K562 (cell line): Measurements from ENCODE around the gene CCDC15. TPM values are rescaled to one million over a fixed set of nuclear protein-coding genes. Genes with fewer than 3 reads are reported as not detected.

Experiments
- BCL6 ChIP-seq: fragments of 250-450 bp; sonication (Bioruptor Pico); IDR thresholded peaks from 2 replicates; pipeline ENCODE4 v1.4.0; 2020
- CBX1 ChIP-seq: sonication (generic); IDR thresholded peaks from 2 replicates; pipeline ENCODE4 v1.6.1; 2016; ENCODE audit warnings: antibody characterized with exemption, low read depth, mild to moderate bottlenecking
- CEBPZ ChIP-seq: fragments of 150-350 bp; IDR thresholded peaks from 2 replicates; pipeline ENCODE4 v1.6.1; 2014; ENCODE audit warnings: low read depth, mild to moderate bottlenecking, low read length, borderline replicate concordance
- FOSL1 ChIP-seq: fragments of 200-800 bp; sonication (Bioruptor generic); conservative IDR thresholded peaks from 2 replicates; pipeline ENCODE4 v1.6.1; 2016; ENCODE audit warnings: missing genetic modification characterization, missing compliant biosample characterization
- FOXJ2 ChIP-seq: fragments of 200-800 bp; sonication (Bioruptor generic); IDR thresholded peaks from 2 replicates; pipeline ENCODE4 v1.6.1; 2016; ENCODE audit warnings: missing genetic modification characterization, missing compliant biosample characterization
- KDM1A ChIP-seq, 2 experiments: fragments of 450-650 bp; IDR thresholded peaks; 2 replicates each; pipeline ENCODE4 v1.6.1; 2016; ENCODE audit warnings: mild to moderate bottlenecking in 2 of 2
- NKRF ChIP-seq: fragments of 450-650 bp; IDR thresholded peaks from 2 replicates; pipeline ENCODE4 v1.6.1; 2016; ENCODE audit warnings: borderline replicate concordance
- TAF9B ChIP-seq: fragments of 450-650 bp; IDR thresholded peaks from 2 replicates; pipeline ENCODE4 v1.6.1; 2018; ENCODE audit warnings: mild to moderate bottlenecking; ENCODE audit not compliant: partially characterized antibody
- THRA ChIP-seq: fragments of 450-650 bp; IDR thresholded peaks from 2 replicates; pipeline ENCODE4 v1.6.1; 2017; ENCODE audit warnings: mild to moderate bottlenecking, moderate library complexity
- TRIM28 ChIP-seq: fragments of 450-650 bp; IDR thresholded peaks from 2 replicates; pipeline ENCODE4 v1.6.1; 2017
- USF2 ChIP-seq: sonication (generic); formaldehyde crosslinking; IDR thresholded peaks from 2 replicates; pipeline ENCODE4 v1.5.0; 2020; ENCODE audit warnings: missing genetic modification reagents
- ZBTB1 ChIP-seq: sonication (generic); formaldehyde crosslinking; IDR thresholded peaks from 2 replicates; pipeline ENCODE4 v1.8.1; 2023; ENCODE audit warnings: missing genetic modification reagents, low read depth, mild to moderate bottlenecking, borderline replicate concordance
- ZBTB17 ChIP-seq: fragments of 450-650 bp; formaldehyde crosslinking; IDR thresholded peaks from 2 replicates; pipeline ENCODE4 v1.4.0; 2020; ENCODE audit warnings: mild to moderate bottlenecking
- ZKSCAN8 ChIP-seq: fragments of 200-800 bp; sonication (Bioruptor generic); IDR thresholded peaks from 2 replicates; pipeline ENCODE4 v1.6.1; 2016; ENCODE audit warnings: missing genetic modification characterization, missing compliant biosample characterization
- ZNF395 ChIP-seq: fragments of 200-800 bp; sonication (Bioruptor generic); IDR thresholded peaks from 2 replicates; pipeline ENCODE4 v1.6.1; 2017; ENCODE audit warnings: missing genetic modification characterization, missing compliant biosample characterization
- ZNF589 ChIP-seq: fragments of 200-800 bp; sonication (Bioruptor generic); IDR thresholded peaks from 2 replicates; pipeline ENCODE4 v1.6.1; 2016; ENCODE audit warnings: low read depth, missing genetic modification characterization, missing compliant biosample characterization
- polyA plus RNA-seq, 8 experiments: library from polyadenylated mRNA; depleted of rRNA in 4 of 8; stranded (reverse) in 5 of 8; unstranded in 3 of 8; fragments of >200 nt; fragmentation: Nextera tagmentation in 2 of 8; fragmentation: Illumina TruSeq in 1 of 8; extraction: Ambion mirVana in 2 of 8; extraction: Trizol in 1 of 8; gene quantifications; 2 replicates each; pipeline versions ENCODE4 v1.2.1 to v1.2.3, GENCODE V29; 2011 to 2014; ENCODE audit warnings: inconsistent platforms in 1 of 8, missing spikeins in 1 of 8
- total RNA-seq, 7 experiments: library from RNA; depleted of rRNA in 6 of 7; stranded (reverse); fragments of >200 nt in 6 of 7; fragmentation: Illumina TruSeq in 2 of 7; extraction: Trizol in 2 of 7; gene quantifications; 2 replicates each; pipeline versions ENCODE4 v1.2.1 to v1.2.3, GENCODE V29; 2011 to 2021; ENCODE audit warnings: low replicate concordance in 1 of 7

Gene CCDC15
- total and polyA plus RNA-seq, 9 of the 15 experiments (the other 6 are each of a cell fraction or from before 2014, with no cell fraction given), result 1.9 to 9.2 (median 3.9) TPM

- no peak for TF ChIP-seq THRA
- no peak for TF ChIP-seq ZKSCAN8 (CRISPR knock-in tag)
- TF ChIP-seq ZBTB17, result peak; percentile 20; the same call in 1 of the 2 replicates
- 0 out of 4 replicates have a peak, but pooled peaks of 1 of the 2 experiments have one; percentile 25 for TF ChIP-seq KDM1A (IDR thresholded peaks at IDR 0.05)
- 0 out of 2 replicates have a peak, but pooled peaks have one; percentile 41 for TF ChIP-seq TRIM28
- TF ChIP-seq CEBPZ, result no peak
- no peak for TF ChIP-seq FOXJ2 (tag)
- no peak; the same call in 1 of the 2 replicates for TF ChIP-seq CBX1
- TF ChIP-seq TAF9B, result peak; percentile 85
- TF ChIP-seq FOSL1 (tag), result peak; percentile 92
- peak; percentile 85 for TF ChIP-seq ZNF395 (CRISPR knock-in tag)
- TF ChIP-seq BCL6 (CRISPR knock-in tag), result peak; percentile 56; the same call in 1 of the 2 replicates
- TF ChIP-seq ZBTB1 (CRISPR knock-in tag), result no peak
- TF ChIP-seq ZNF589, result 0 out of 2 replicates have a peak, but pooled peaks have one; percentile 33
- TF ChIP-seq NKRF, result no peak
- TF ChIP-seq USF2 (CRISPR knock-in tag), result 0 out of 2 replicates have a peak, but pooled peaks have one; percentile 13
These were observed 116.8 kb downstream of the CCDC15 start (continued) for GRCh38 chr11:125070699-125071254.
